Measurements from ENCODE around the gene CD4. TPM values are rescaled to one million over a fixed set of nuclear protein-coding genes. Genes with fewer than 3 reads are reported as not detected.

CD4 gene
- total RNA-seq, 1 experiment from 2014 or later = 0.42 TPM

DNA sequence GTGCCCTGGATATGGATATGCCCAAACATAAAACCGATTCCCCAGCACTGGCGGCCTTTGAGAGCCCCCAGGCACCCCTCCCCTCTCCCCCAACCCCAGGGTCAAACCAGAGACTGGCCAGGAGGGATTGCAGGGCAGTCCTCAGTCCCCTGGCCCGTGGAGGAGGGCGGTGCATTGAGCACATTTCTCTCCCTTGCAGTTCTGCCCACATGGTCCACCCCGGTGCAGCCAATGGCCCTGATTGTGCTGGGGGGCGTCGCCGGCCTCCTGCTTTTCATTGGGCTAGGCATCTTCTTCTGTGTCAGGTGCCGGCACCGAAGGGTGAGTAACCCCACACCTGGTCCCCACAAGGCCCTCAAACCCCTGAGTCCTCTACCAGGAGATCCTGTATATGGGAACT is 28.9 kb downstream of the CD4 start:
- Histone ChIP-seq H3K4me1 (ENCODE audit: control insufficient read depth in 1 of 2, insufficient read depth in 2 of 2, low read length in 2 of 2) (peaks cover 13 to 20% of the 10 kb centered on the region in 2 experiments), H3K36me3 (ENCODE audit: control insufficient read depth in 1 of 2, insufficient read depth in 2 of 2, low read length in 2 of 2) (no peaks in the 10 kb centered on the region), H3K4me3 (replicated peaks in 1 of 2; ENCODE audit: low read depth in 1 of 2, low read length in 2 of 2) (no peak overlapping the region), H3K27me3 (ENCODE audit: insufficient read depth, low read length) (peaks cover 6% of the 10 kb centered on the region; the same call in 1 of the 2 replicates), H3K4me2 (ENCODE audit: low read length) (no peak overlapping the region), H3K9me2 (ENCODE audit: insufficient read depth) (no peaks in the 10 kb centered on the region), H3K27ac (ENCODE audit: low read depth, low read length) (no peak overlapping the region), H3K79me2 (ENCODE audit: insufficient read depth, low read length) (no peaks in the 10 kb centered on the region), H3K9ac (ENCODE audit: low read length) (no peak overlapping the region), H3K9me3 (ENCODE audit: control insufficient read depth in 1 of 2, insufficient read depth in 1 of 2, low read depth in 1 of 2, low read length in 2 of 2) (no peaks in the 10 kb centered on the region), H4K20me1 (ENCODE audit: insufficient read depth) (no peaks in the 10 kb centered on the region), H2AFZ (ENCODE audit: low read depth, low read length, poor library complexity, severe bottlenecking) (no peak overlapping the region)
- POLR2A ChIA-PET = no interaction called here
- BruUV-seq (replicated peaks) = no TSS peak
- no peak for ATAC-seq
- CTCF ChIA-PET = no interaction called here
- RAD21 ChIA-PET (ENCODE audit: low non-redundant PET in 1 of 2, low total read pairs in 2 of 2, uncharacterized antibody in 2 of 2, unreplicated experiment in 2 of 2) = no interaction called here
- TF ChIP-seq SIN3A (IDR thresholded peaks at IDR 0.05; ENCODE audit: low read depth) (no peak), RAD21 (IDR thresholded peaks at IDR 0.05; ENCODE audit: low read depth) (no peak), SP1 (IDR thresholded peaks at IDR 0.05; ENCODE audit: low read depth) (no peak), YY1 (IDR thresholded peaks at IDR 0.05; ENCODE audit: extremely low read depth, insufficient replicate concordance, low read depth, low read length) (no peak), FOSL1 (IDR thresholded peaks at IDR 0.05; ENCODE audit: low read depth) (no peak), ELF1 (IDR thresholded peaks at IDR 0.05; ENCODE audit: borderline replicate concordance, low read depth) (no peak)
- TF ChIP-seq, protein P1, sequence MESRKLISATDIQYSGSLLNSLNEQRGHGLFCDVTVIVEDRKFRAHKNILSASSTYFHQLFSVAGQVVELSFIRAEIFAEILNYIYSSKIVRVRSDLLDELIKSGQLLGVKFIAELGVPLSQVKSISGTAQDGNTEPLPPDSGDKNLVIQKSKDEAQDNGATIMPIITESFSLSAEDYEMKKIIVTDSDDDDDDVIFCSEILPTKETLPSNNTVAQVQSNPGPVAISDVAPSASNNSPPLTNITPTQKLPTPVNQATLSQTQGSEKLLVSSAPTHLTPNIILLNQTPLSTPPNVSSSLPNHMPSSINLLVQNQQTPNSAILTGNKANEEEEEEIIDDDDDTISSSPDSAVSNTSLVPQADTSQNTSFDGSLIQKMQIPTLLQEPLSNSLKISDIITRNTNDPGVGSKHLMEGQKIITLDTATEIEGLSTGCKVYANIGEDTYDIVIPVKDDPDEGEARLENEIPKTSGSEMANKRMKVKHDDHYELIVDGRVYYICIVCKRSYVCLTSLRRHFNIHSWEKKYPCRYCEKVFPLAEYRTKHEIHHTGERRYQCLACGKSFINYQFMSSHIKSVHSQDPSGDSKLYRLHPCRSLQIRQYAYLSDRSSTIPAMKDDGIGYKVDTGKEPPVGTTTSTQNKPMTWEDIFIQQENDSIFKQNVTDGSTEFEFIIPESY (IDR thresholded peaks at IDR 0.05; ENCODE audit: extremely low read depth, insufficient replicate concordance, low read length) = no peak
- DNase-seq (ENCODE audit: low read depth, low spot score) = no peak
- intact Hi-C loops (cut with micrococcal nuclease) = no loop called here

DNA sequence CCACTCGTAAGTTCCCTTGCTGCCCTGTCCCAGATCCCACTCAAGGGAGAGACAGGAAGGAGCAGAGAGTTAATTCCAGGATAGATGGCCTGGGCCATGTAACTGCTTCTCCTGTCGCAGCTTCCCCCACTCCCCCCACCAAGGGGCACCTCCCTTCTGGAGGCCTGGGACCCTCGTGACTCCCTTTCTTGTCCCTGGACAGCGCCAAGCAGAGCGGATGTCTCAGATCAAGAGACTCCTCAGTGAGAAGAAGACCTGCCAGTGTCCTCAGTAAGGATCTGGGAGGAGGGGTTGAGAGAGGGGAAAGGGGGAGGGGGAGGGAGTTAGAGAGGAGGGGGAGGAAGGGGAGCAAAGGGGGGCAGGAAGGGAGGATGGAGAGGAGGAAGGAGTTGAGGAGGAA is 29.3 kb downstream of the CD4 start:
- no peak overlapping the region for H3K4me3 ChIP-seq (replicated peaks in 1 of 2; ENCODE audit: low read depth in 1 of 2, low read length in 2 of 2)
- H4K20me1 ChIP-seq (ENCODE audit: insufficient read depth) = no peaks in the 10 kb centered on the region
- no TSS peak for BruUV-seq (replicated peaks)
- no peak overlapping the region for H3K9ac ChIP-seq (ENCODE audit: low read length)
- no peaks in the 10 kb centered on the region for H3K79me2 ChIP-seq (ENCODE audit: insufficient read depth, low read length)
- ATAC-seq = no peak
- CTCF ChIA-PET = no interaction called here
- no peaks in the 10 kb centered on the region for H3K9me2 ChIP-seq (ENCODE audit: insufficient read depth)
- H3K9me3 ChIP-seq (ENCODE audit: control insufficient read depth in 1 of 2, insufficient read depth in 1 of 2, low read depth in 1 of 2, low read length in 2 of 2) = no peaks in the 10 kb centered on the region
- intact Hi-C loops (cut with micrococcal nuclease) = no loop called here
- POLR2A ChIA-PET = interaction anchor here (0.6 kb wide), 1 partner anchor 210 kb away, joined by 5 read pairs; no protein-coding TSS in a partner anchor
- no peaks in the 10 kb centered on the region for H3K36me3 ChIP-seq (ENCODE audit: control insufficient read depth in 1 of 2, insufficient read depth in 2 of 2, low read length in 2 of 2)
- peaks cover 6% of the 10 kb centered on the region; the same call in 1 of the 2 replicates for H3K27me3 ChIP-seq (ENCODE audit: insufficient read depth, low read length)
- H3K27ac ChIP-seq (ENCODE audit: low read depth, low read length) = no peak overlapping the region
- H2AFZ ChIP-seq (ENCODE audit: low read depth, low read length, poor library complexity, severe bottlenecking) = no peak overlapping the region
- RAD21 ChIA-PET (ENCODE audit: low non-redundant PET in 1 of 2, low total read pairs in 2 of 2, uncharacterized antibody in 2 of 2, unreplicated experiment in 2 of 2) = no interaction called here
- no peak overlapping the region for H3K4me2 ChIP-seq (ENCODE audit: low read length)
- peaks cover 13 to 24% of the 10 kb centered on the region in 2 experiments for H3K4me1 ChIP-seq (ENCODE audit: control insufficient read depth in 1 of 2, insufficient read depth in 2 of 2, low read length in 2 of 2)
- DNase-seq (ENCODE audit: low read depth, low spot score) = no peak
- TF ChIP-seq ZNF274 (IDR thresholded peaks at IDR 0.05; ENCODE audit: low read depth, low read length) = no peak
- TF ChIP-seq POLR2AphosphoS5 (IDR thresholded peaks at IDR 0.05; ENCODE audit: low read depth, low read length) = no peak
- no peak for TF ChIP-seq SIN3A (IDR thresholded peaks at IDR 0.05; ENCODE audit: low read depth)
- no peak for TF ChIP-seq RAD21 (IDR thresholded peaks at IDR 0.05; ENCODE audit: low read depth)
- TF ChIP-seq, protein P2, sequence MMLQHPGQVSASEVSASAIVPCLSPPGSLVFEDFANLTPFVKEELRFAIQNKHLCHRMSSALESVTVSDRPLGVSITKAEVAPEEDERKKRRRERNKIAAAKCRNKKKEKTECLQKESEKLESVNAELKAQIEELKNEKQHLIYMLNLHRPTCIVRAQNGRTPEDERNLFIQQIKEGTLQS (IDR thresholded peaks at IDR 0.05) = no peak
- TF ChIP-seq CEBPB (IDR thresholded peaks at IDR 0.05; ENCODE audit: low read depth) = no peak
- TF ChIP-seq, protein P1 (IDR thresholded peaks at IDR 0.05; ENCODE audit: extremely low read depth, insufficient replicate concordance, low read length) = no peak
- no peak for TF ChIP-seq EZH2 (IDR thresholded peaks at IDR 0.05)
- no peak for TF ChIP-seq SP1 (IDR thresholded peaks at IDR 0.05; ENCODE audit: low read depth)
